Fibroblast of villous mesenchyme (primary cell): ENCODE results near the gene LSM10. TPM values are rescaled to one million over a fixed set of nuclear protein-coding genes. Genes with fewer than 3 reads are reported as not detected.
A peak's percentile ranks its signal among the peaks of the same experiment; 100 is the strongest.

ENCODE experiments used
- DNase-seq: peaks from one replicate; pipeline ENCODE4 v3.0.0-alpha.2; 2010; ENCODE audit warnings: low read depth
- H3K4me3 ChIP-seq: 2 replicates; pipeline ENCODE4 v1.5.1; 2011; ENCODE audit warnings: low read depth, mild to moderate bottlenecking, low read length
- CTCF ChIP-seq: IDR thresholded peaks from 2 replicates; pipeline ENCODE4 v1.5.1; 2012; ENCODE audit warnings: low read depth, mild to moderate bottlenecking, low read length; ENCODE audit not compliant: insufficient read depth
- total RNA-seq: library from RNA; depleted of rRNA; stranded (reverse); fragments of >200 nt; gene quantifications from 2 replicates; pipeline ENCODE4 v1.2.3, GENCODE V29; 2012

Gene LSM10
- total RNA-seq, 1 donor: 6.9 TPM

GRCh38 chr1:36355811-36356210 lies 41.9 kb downstream of the LSM10 start:
- no peak overlapping the region for H3K4me3 ChIP-seq
- DNase-seq: no peak
- TF ChIP-seq CTCF: no peak

- TF ChIP-seq CTCF: no peak
- H3K4me3 ChIP-seq: no peak overlapping the region
- DNase-seq: no peak
Observed at GRCh38 chr1:36354486-36354885, 43.2 kb downstream of the LSM10 start.

- H3K4me3 ChIP-seq: no peak overlapping the region
- TF ChIP-seq CTCF: peak; percentile 1
- DNase-seq: peak; percentile 45
Observed at GRCh38 chr1:36352910-36353878, 44.5 kb downstream of the LSM10 start.

GRCh38 chr1:36352125-36352909 lies 45.4 kb downstream of the LSM10 start:
- no peak for DNase-seq
- TF ChIP-seq CTCF: peak; percentile 16
- H3K4me3 ChIP-seq: no peak overlapping the region

- peak overlapping the region; percentile 7 for H3K4me3 ChIP-seq
- TF ChIP-seq CTCF: peak; percentile 10
- DNase-seq: peak; percentile 88
Observed at GRCh38 chr1:36351227-36351977, 46.3 kb downstream of the LSM10 start.

GRCh38 chr1:36350659-36351226 lies 47.0 kb downstream of the LSM10 start:
- peak; percentile 72 for DNase-seq
- TF ChIP-seq CTCF: no peak
- no peak overlapping the region for H3K4me3 ChIP-seq
